ENCODE results near the gene C20orf96. TPM values are rescaled to one million over a fixed set of nuclear protein-coding genes. Genes with fewer than 3 reads are reported as not detected.

Gene C20orf96
- total RNA-seq, 1 experiment from 2014 or later = 3.8 TPM

GRCh38 chr20:221258-221830, 69.2 kb downstream of the C20orf96 start:
- intact Hi-C loops (cut with micrococcal nuclease) = no loop called here

More at GRCh38 chr20:221258-221830, 69.2 kb downstream of the C20orf96 start:
- BruUV-seq (replicated peaks) = no TSS peak
- Mint-ChIP-seq H3K27me3 (ENCODE audit: insufficient read depth, unreplicated experiment) (peaks cover 72% of the 10 kb centered on the region), H3K4me3 (ENCODE audit: unreplicated experiment) (no peak overlapping the region), H3K9me3 (ENCODE audit: unreplicated experiment) (no peaks in the 10 kb centered on the region), H3K27ac (ENCODE audit: low read depth, unreplicated experiment) (no peak overlapping the region), H3K4me1 (ENCODE audit: insufficient read depth, unreplicated experiment) (no peaks in the 10 kb centered on the region), H3K36me3 (ENCODE audit: insufficient read depth, unreplicated experiment) (no peaks in the 10 kb centered on the region)
- TF ChIP-seq CTCF (IDR thresholded peaks at IDR 0.05; ENCODE audit: unreplicated experiment) = no peak
- ChIA-PET POLR2A (no interaction called here), CTCF (interaction anchor here (3.2 kb wide), 1 partner anchor 45 kb away, joined by 19 read pairs; no protein-coding TSS in a partner anchor)
- no peak for DNase-seq (ENCODE audit: unreplicated experiment)

Other genes with a start within 250 kb of the C20orf96 start
- gene DEFB125, start 203.1 kb downstream of the C20orf96 start, total RNA-seq (2022) = not detected in 2 replicates
- not detected in 2 replicates for gene DEFB126, start 148.2 kb downstream of the C20orf96 start, total RNA-seq (2022)
- not detected in 2 replicates for gene DEFB127, start 133.3 kb downstream of the C20orf96 start, total RNA-seq (2022)
- gene DEFB128, start 101.0 kb downstream of the C20orf96 start, total RNA-seq (2022) = not detected in 2 replicates
- gene DEFB129, start 63.5 kb downstream of the C20orf96 start, total RNA-seq (2022) = not detected in 2 replicates
- not detected in 2 replicates for gene DEFB132, start 33.0 kb downstream of the C20orf96 start, total RNA-seq (2022)
- gene ZCCHC3, start 6.8 kb upstream of the C20orf96 start, total RNA-seq (2022) = 11.7 and 12.1 TPM in 2 replicates
- gene SOX12, start 34.8 kb upstream of the C20orf96 start, total RNA-seq (2022) = 17.2 and 17.6 TPM in 2 replicates
- 8.2 and 8.4 TPM in 2 replicates for gene NRSN2, start 56.4 kb upstream of the C20orf96 start, total RNA-seq (2022)
- gene TRIB3, start 90.0 kb upstream of the C20orf96 start, total RNA-seq (2022) = 477 and 598 TPM in 2 replicates
- gene RBCK1, start 117.5 kb upstream of the C20orf96 start, total RNA-seq (2022) = 353 and 488 TPM in 2 replicates
- gene TBC1D20, start 171.8 kb upstream of the C20orf96 start, total RNA-seq (2022) = 32.5 and 36.0 TPM in 2 replicates